HG02970 (cell line): ENCODE data around the gene CABP5.

Experiments used
- ATAC-seq: cut with Tn5 transposase; IDR thresholded peaks from one replicate; pipeline ENCODE4 v1.9.1; 2021; ENCODE audit warnings: mild to moderate bottlenecking, moderate library complexity, moderate number of reproducible peaks; ENCODE audit not compliant: unreplicated experiment, low FRiP score

Gene CABP5

GRCh38 chr19:48033604-48034003, 10.3 kb downstream of the CABP5 start:
- no peak for ATAC-seq

GRCh38 chr19:48030073-48030472, 13.8 kb downstream of the CABP5 start:
- no peak for ATAC-seq

GRCh38 chr19:48029431-48029830, 14.4 kb downstream of the CABP5 start:
- no peak for ATAC-seq

- ATAC-seq = no peak
These were observed 18.4 kb downstream of the CABP5 start for GRCh38 chr19:48025480-48025879.

GRCh38 chr19:48023518-48023917, 20.4 kb downstream of the CABP5 start:
- ATAC-seq = no peak

GRCh38 chr19:48023011-48023410, 20.9 kb downstream of the CABP5 start:
- ATAC-seq = no peak

GRCh38 chr19:48020686-48021085, 23.2 kb downstream of the CABP5 start:
- ATAC-seq = no peak

- no peak for ATAC-seq
These were observed 32.7 kb downstream of the CABP5 start for GRCh38 chr19:48010932-48011758.

- no peak for ATAC-seq
These were observed 37.1 kb downstream of the CABP5 start for GRCh38 chr19:48006762-48007161.

GRCh38 chr19:48004236-48004635, 39.6 kb downstream of the CABP5 start:
- no peak for ATAC-seq

- no peak for ATAC-seq
These were observed 43.0 kb downstream of the CABP5 start for GRCh38 chr19:48000846-48001245.

- no peak for ATAC-seq
These were observed 45.1 kb downstream of the CABP5 start for GRCh38 chr19:47998800-47999199.

GRCh38 chr19:47996230-47996727, 47.6 kb downstream of the CABP5 start:
- no peak for ATAC-seq

GRCh38 chr19:47994209-47994802, 49.6 kb downstream of the CABP5 start, which contains the start of gene ELSPBP1:
TSS of gene ELSPBP1 (plus strand) at chr19:47994632. CDS start at chr19:48008668, 14,036 bp downstream.
- ATAC-seq = no peak

- no peak for ATAC-seq
These were observed 51.8 kb downstream of the CABP5 start, which contains the start of gene BSPH1 for GRCh38 chr19:47992070-47992469. TSS of gene BSPH1 (minus strand) at chr19:47992170. CDS start at chr19:47992081, 89 bp downstream.

- no peak for ATAC-seq
These were observed 52.6 kb downstream of the CABP5 start for GRCh38 chr19:47991191-47991808.
